DOHH2 (cell line): ENCODE data around the gene NPPA.

Source experiments
- H3F3A ChIP-seq: fragments of 200-600 bp; sonication (generic), shearing (Covaris generic); 2 replicates; pipeline ENCODE4 v1.6.0; 2016; ENCODE audit warnings: antibody characterized with exemption, mild to moderate bottlenecking; ENCODE audit not compliant: control insufficient read depth, insufficient read depth
- H3K27ac ChIP-seq: fragments of 200-600 bp; sonication (generic); 2 replicates; pipeline ENCODE4 v1.5.1; 2014; ENCODE audit warnings: low read depth, mild to moderate bottlenecking, low read length, moderate library complexity
- H3K27me3 ChIP-seq: fragments of 200-600 bp; sonication (generic); 2 replicates; pipeline ENCODE4 v1.6.1; 2014; ENCODE audit warnings: mild to moderate bottlenecking, low read length, mixed read lengths; ENCODE audit not compliant: control insufficient read depth
- H3K36me3 ChIP-seq: fragments of 200-600 bp; sonication (generic); 2 replicates; pipeline ENCODE4 v1.6.1; 2014; ENCODE audit warnings: mild to moderate bottlenecking, low read length, moderate library complexity, mixed read lengths; ENCODE audit not compliant: control insufficient read depth
- H3K4me1 ChIP-seq: fragments of 200-600 bp; sonication (generic); 2 replicates; pipeline ENCODE4 v1.6.1; 2014; ENCODE audit warnings: mild to moderate bottlenecking, low read length, mixed read lengths; ENCODE audit not compliant: control insufficient read depth
- H3K4me2 ChIP-seq: fragments of 200-600 bp; sonication (generic); 2 replicates; pipeline ENCODE4 v1.6.0; 2014; ENCODE audit warnings: mild to moderate bottlenecking, low read length, moderate library complexity
- H3K4me3 ChIP-seq: fragments of 200-600 bp; sonication (generic); 2 replicates; pipeline ENCODE4 v1.5.1; 2014; ENCODE audit warnings: mild to moderate bottlenecking, low read length, mixed read lengths
- H3K79me2 ChIP-seq: fragments of 200-600 bp; sonication (generic); 2 replicates; pipeline ENCODE4 v1.6.1; 2014; ENCODE audit warnings: mild to moderate bottlenecking, low read length, mixed read lengths; ENCODE audit not compliant: control insufficient read depth
- H3K9me2 ChIP-seq: fragments of 200-600 bp; sonication (generic); replicated peaks from 2 replicates; pipeline ENCODE4 v1.6.1; 2014; ENCODE audit warnings: mild to moderate bottlenecking, low read length, mixed read lengths; ENCODE audit not compliant: control insufficient read depth
- H3K9me3 ChIP-seq: fragments of 200-600 bp; sonication (generic); 2 replicates; pipeline ENCODE4 v1.6.1; 2014; ENCODE audit warnings: antibody characterized with exemption, low read length, mixed read lengths; ENCODE audit not compliant: control insufficient read depth, insufficient read depth
- H4K20me1 ChIP-seq: fragments of 200-600 bp; sonication (generic); 2 replicates; pipeline ENCODE4 v1.6.0; 2014; ENCODE audit warnings: low read depth, mild to moderate bottlenecking, antibody characterized with exemption, low read length, moderate library complexity; ENCODE audit not compliant: control insufficient read depth, insufficient read depth
- EZH2phosphoT487 ChIP-seq: fragments of 200-600 bp; sonication (generic); IDR thresholded peaks from 2 replicates; pipeline ENCODE4 v1.6.1; 2017; ENCODE audit warnings: borderline replicate concordance, mild to moderate bottlenecking, antibody characterized with exemption, low read length, moderate library complexity, mixed read lengths
- TF ChIP-seq, protein P1 (sequence below): fragments of 200-600 bp; sonication (generic); IDR thresholded peaks from one replicate; pipeline ENCODE4 v1.5.1; 2014; ENCODE audit warnings: antibody characterized with exemption, mild to moderate bottlenecking, low read depth, low read length; ENCODE audit not compliant: poor library complexity, severe bottlenecking

The NPPA gene

GRCh38 chr1:11800391-11800755 is 47.2 kb downstream of the NPPA start:
- Histone ChIP-seq H3K4me2 (no peak overlapping the region), H3K9me3 (no peaks in the 10 kb centered on the region), H3K4me3 (no peak overlapping the region), H3K79me2 (peaks cover 33% of the 10 kb centered on the region), H4K20me1 (peaks cover 7% of the 10 kb centered on the region; the same call in 1 of the 2 replicates), H3F3A (peaks cover 5% of the 10 kb centered on the region), H3K4me1 (peaks cover 32% of the 10 kb centered on the region), H3K27me3 (no peaks in the 10 kb centered on the region), H3K9me2 (no peaks in the 10 kb centered on the region), H3K27ac (no peak overlapping the region), H3K36me3 (peaks cover 63% of the 10 kb centered on the region)
- TF ChIP-seq, protein P1, sequence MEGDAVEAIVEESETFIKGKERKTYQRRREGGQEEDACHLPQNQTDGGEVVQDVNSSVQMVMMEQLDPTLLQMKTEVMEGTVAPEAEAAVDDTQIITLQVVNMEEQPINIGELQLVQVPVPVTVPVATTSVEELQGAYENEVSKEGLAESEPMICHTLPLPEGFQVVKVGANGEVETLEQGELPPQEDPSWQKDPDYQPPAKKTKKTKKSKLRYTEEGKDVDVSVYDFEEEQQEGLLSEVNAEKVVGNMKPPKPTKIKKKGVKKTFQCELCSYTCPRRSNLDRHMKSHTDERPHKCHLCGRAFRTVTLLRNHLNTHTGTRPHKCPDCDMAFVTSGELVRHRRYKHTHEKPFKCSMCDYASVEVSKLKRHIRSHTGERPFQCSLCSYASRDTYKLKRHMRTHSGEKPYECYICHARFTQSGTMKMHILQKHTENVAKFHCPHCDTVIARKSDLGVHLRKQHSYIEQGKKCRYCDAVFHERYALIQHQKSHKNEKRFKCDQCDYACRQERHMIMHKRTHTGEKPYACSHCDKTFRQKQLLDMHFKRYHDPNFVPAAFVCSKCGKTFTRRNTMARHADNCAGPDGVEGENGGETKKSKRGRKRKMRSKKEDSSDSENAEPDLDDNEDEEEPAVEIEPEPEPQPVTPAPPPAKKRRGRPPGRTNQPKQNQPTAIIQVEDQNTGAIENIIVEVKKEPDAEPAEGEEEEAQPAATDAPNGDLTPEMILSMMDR: no peak
- no peak for TF ChIP-seq EZH2phosphoT487

DNA sequence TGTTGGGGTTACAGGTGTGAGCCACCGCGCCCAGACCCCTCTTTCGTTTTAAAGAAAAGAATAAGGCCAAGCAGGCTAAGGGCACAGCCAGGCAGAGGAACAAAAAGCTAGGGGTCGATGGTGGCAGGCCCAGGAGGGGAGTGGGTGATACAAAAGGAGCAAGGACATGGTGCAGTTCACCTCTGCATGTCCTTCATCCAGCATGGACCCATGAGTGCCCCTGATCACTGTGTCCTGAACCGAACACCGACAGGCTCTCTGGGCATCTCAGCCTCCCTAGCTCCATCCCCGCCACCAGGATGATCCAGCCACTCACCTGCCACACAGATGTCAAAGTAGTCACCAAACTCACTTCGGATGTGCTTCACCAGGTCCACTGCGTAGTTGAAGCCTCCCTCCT is 47.7 kb downstream of the NPPA start:
- peaks cover 30% of the 10 kb centered on the region for H3K4me1 ChIP-seq
- peaks cover 5% of the 10 kb centered on the region for H3F3A ChIP-seq
- H3K27ac ChIP-seq: no peak overlapping the region
- no peak overlapping the region for H3K4me2 ChIP-seq
- TF ChIP-seq, protein P1: no peak
- no peak for TF ChIP-seq EZH2phosphoT487
- peaks cover 7% of the 10 kb centered on the region; the same call in 1 of the 2 replicates for H4K20me1 ChIP-seq
- no peak overlapping the region for H3K4me3 ChIP-seq
- H3K27me3 ChIP-seq: no peaks in the 10 kb centered on the region
- peaks cover 28% of the 10 kb centered on the region for H3K79me2 ChIP-seq
- H3K9me3 ChIP-seq: no peaks in the 10 kb centered on the region
- no peaks in the 10 kb centered on the region for H3K9me2 ChIP-seq
- peaks cover 63% of the 10 kb centered on the region for H3K36me3 ChIP-seq

DNA sequence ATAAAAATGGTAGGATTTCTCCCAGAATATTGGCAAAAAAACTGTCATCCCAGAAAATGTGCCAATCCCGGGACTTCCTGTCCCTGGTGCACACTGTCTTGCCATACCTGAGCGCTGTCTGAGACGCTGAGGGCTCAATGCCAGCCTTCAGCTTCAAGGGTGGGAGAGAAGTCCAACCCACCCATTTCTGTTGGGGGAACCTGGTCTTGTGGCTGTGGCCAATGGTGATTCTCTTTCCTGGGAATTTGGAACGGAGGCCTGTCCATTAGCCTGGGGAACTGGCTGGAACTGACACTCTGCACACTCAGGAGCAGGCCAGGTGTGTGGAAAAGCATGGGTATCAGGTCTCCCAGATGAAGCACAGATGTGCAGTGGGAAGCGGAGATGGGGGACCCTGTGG is 48.5 kb downstream of the NPPA start:
- Histone ChIP-seq H4K20me1 (peaks cover 7% of the 10 kb centered on the region; the same call in 1 of the 2 replicates), H3K27me3 (no peaks in the 10 kb centered on the region), H3F3A (no peaks in the 10 kb centered on the region; the same call in 1 of the 2 replicates), H3K4me2 (no peak overlapping the region), H3K79me2 (peaks cover 21% of the 10 kb centered on the region), H3K4me1 (peaks cover 22% of the 10 kb centered on the region), H3K4me3 (no peak overlapping the region), H3K36me3 (peaks cover 71% of the 10 kb centered on the region), H3K9me2 (no peaks in the 10 kb centered on the region), H3K9me3 (no peaks in the 10 kb centered on the region), H3K27ac (no peak overlapping the region)
- TF ChIP-seq, protein P1: no peak
- no peak for TF ChIP-seq EZH2phosphoT487
